ENCODE results near the gene TRAF3IP1.

The TRAF3IP1 gene

GRCh38 chr2:238379096-238379810 is 58.9 kb downstream of the TRAF3IP1 start:
- TF ChIP-seq TOX (CRISPR knock-in tag; IDR thresholded peaks at IDR 0.05; ENCODE audit: borderline replicate concordance): no peak
- TF ChIP-seq CSDC2 (CRISPR knock-in tag; IDR thresholded peaks at IDR 0.05): no peak
- TF ChIP-seq TCF4 (CRISPR knock-in tag; IDR thresholded peaks at IDR 0.05; ENCODE audit: borderline replicate concordance): no peak
- TF ChIP-seq ZNF70 (CRISPR knock-in tag; IDR thresholded peaks at IDR 0.05): no peak
- no peak for TF ChIP-seq OSR1 (CRISPR knock-in tag; IDR thresholded peaks at IDR 0.05)
- no peak for TF ChIP-seq ZFP3 (CRISPR knock-in tag; IDR thresholded peaks at IDR 0.05)
- no peak for TF ChIP-seq GLIS3 (CRISPR knock-in tag; IDR thresholded peaks at IDR 0.05)
- no peak for TF ChIP-seq CSRNP3 (CRISPR knock-in tag; IDR thresholded peaks at IDR 0.05)
- TF ChIP-seq BACH2 (CRISPR knock-in tag; IDR thresholded peaks at IDR 0.05; ENCODE audit: borderline replicate concordance): no peak
- TF ChIP-seq ZC3H10 (CRISPR knock-in tag; IDR thresholded peaks at IDR 0.05): no peak
- no peak for TF ChIP-seq ISL1 (CRISPR knock-in tag; IDR thresholded peaks at IDR 0.05)
- no peak for TF ChIP-seq TSHZ2 (CRISPR knock-in tag; IDR thresholded peaks at IDR 0.05)
- TF ChIP-seq PATZ1 (CRISPR knock-in tag; IDR thresholded peaks at IDR 0.05; ENCODE audit: borderline replicate concordance): no peak
- TF ChIP-seq POU6F1 (CRISPR knock-in tag; IDR thresholded peaks at IDR 0.05; ENCODE audit: borderline replicate concordance, low read depth): no peak
- TF ChIP-seq ZFP30 (CRISPR knock-in tag; IDR thresholded peaks at IDR 0.05): no peak
- no peak for TF ChIP-seq CREB5 (CRISPR knock-in tag; IDR thresholded peaks at IDR 0.05; ENCODE audit: low read depth)
- no peak for TF ChIP-seq SNAI2 (CRISPR knock-in tag; IDR thresholded peaks at IDR 0.05)
- no peak for TF ChIP-seq PPARA (CRISPR knock-in tag; IDR thresholded peaks at IDR 0.05; ENCODE audit: borderline replicate concordance)
- TF ChIP-seq ZNF565 (CRISPR knock-in tag; conservative IDR thresholded peaks at IDR 0.05; ENCODE audit: low read depth): no peak
- ATAC-seq: peak; percentile 21; the same call in 2 of the 3 replicates

GRCh38 chr2:238380336-238380735 is 60.0 kb downstream of the TRAF3IP1 start:
- no peak for ATAC-seq
- no peak for TF ChIP-seq ESRRG (CRISPR knock-in tag; IDR thresholded peaks at IDR 0.05)
- TF ChIP-seq ARNTL (CRISPR knock-in tag; IDR thresholded peaks at IDR 0.05; ENCODE audit: borderline replicate concordance, low read depth): no peak

- no peak for ATAC-seq
- TF ChIP-seq ZFP3 (CRISPR knock-in tag; IDR thresholded peaks at IDR 0.05) (no peak), CSRNP3 (CRISPR knock-in tag; IDR thresholded peaks at IDR 0.05) (no peak), POU6F1 (CRISPR knock-in tag; IDR thresholded peaks at IDR 0.05; ENCODE audit: borderline replicate concordance, low read depth) (no peak), ISL1 (CRISPR knock-in tag; IDR thresholded peaks at IDR 0.05) (no peak), PATZ1 (CRISPR knock-in tag; IDR thresholded peaks at IDR 0.05; ENCODE audit: borderline replicate concordance) (no peak), ESRRG (CRISPR knock-in tag; IDR thresholded peaks at IDR 0.05) (no peak), TOX (CRISPR knock-in tag; IDR thresholded peaks at IDR 0.05; ENCODE audit: borderline replicate concordance) (no peak), OSR1 (CRISPR knock-in tag; IDR thresholded peaks at IDR 0.05) (no peak)
Measured at GRCh38 chr2:238380785-238381184, 60.5 kb downstream of the TRAF3IP1 start.
